Measurements from ENCODE around the gene ORM1.

- TF ChIP-seq POLR2A (IDR thresholded peaks at IDR 0.05): no peak
- TF ChIP-seq CTCF (IDR thresholded peaks at IDR 0.05): no peak
- TF ChIP-seq POLR2AphosphoS5 (IDR thresholded peaks at IDR 0.05): no peak
Measured at GRCh38 chr9:114289106-114289505, 33.8 kb upstream of the ORM1 start.
